B cell (primary cell): ENCODE measurements around the gene KCNJ5. TPM values are rescaled to one million over a fixed set of nuclear protein-coding genes. Genes with fewer than 3 reads are reported as not detected.

ENCODE experiments used
- ATAC-seq: fragments of 200-7000 bp; cut with Tn5 transposase; one replicate; pipeline ENCODE4 v1.10.0; 2021; ENCODE audit warnings: low read depth, mild to moderate bottlenecking, moderate number of reproducible peaks, moderate library complexity
- CTCF ChIA-PET: fragments of 350-600 bp; sonication (Branson Sonifier 250); formaldehyde crosslinking; loops from one replicate; lab custom pipeline; 2021; ENCODE audit warnings: antibody characterized with exemption, inconsistent platforms; lab: Charles Lee
- POLR2A ChIA-PET: fragments of 350-600 bp; sonication (Branson Sonifier 250); formaldehyde crosslinking; loops from one replicate; lab custom pipeline; 2021; ENCODE audit warnings: antibody characterized with exemption; lab: Charles Lee
- DNase-seq: peaks from one replicate; pipeline ENCODE4 v3.0.0; 2013
- H2AFZ ChIP-seq: 2 replicates; pipeline ENCODE4 v1.6.1; 2012; ENCODE audit warnings: mild to moderate bottlenecking, low read depth, low read length; ENCODE audit not compliant: insufficient read depth, poor library complexity, severe bottlenecking
- H3K27ac ChIP-seq, 2 donors: 1 replicate in 1 of 2; 2 replicates in 1 of 2; pipeline ENCODE4 v1.5.1; 2012 to 2013; ENCODE audit warnings: low read length in 2 of 2, mild to moderate bottlenecking in 2 of 2, moderate library complexity in 1 of 2
- H3K27me3 ChIP-seq, 4 experiments: fragments of 200-600 bp in 1 of 4; sonication (generic) in 1 of 4; replicated peaks in 1 of 4; 1 replicate in 2 of 4; 2 replicates in 2 of 4; pipeline versions ENCODE4 v1.6.1 to v1.7.0; 2013 to 2016; ENCODE audit warnings: low read length in 3 of 4, mild to moderate bottlenecking in 2 of 4, mixed read lengths in 1 of 4, moderate library complexity in 1 of 4; ENCODE audit not compliant: insufficient read depth in 4 of 4, control insufficient read depth in 3 of 4; ENCODE audit errors: control extremely low read depth in 1 of 4
- H3K36me3 ChIP-seq, 2 experiments: replicated peaks in 1 of 2; 1 replicate in 1 of 2; 2 replicates in 1 of 2; pipeline versions ENCODE4 v1.6.1 to v1.7.1; 2013; ENCODE audit warnings: low read length in 1 of 2; ENCODE audit not compliant: insufficient read depth in 2 of 2, control insufficient read depth in 1 of 2; ENCODE audit errors: control extremely low read depth in 1 of 2, extremely low read depth in 1 of 2
- H3K4me1 ChIP-seq, 2 donors: fragments of 200-600 bp in 1 of 2; sonication (generic) in 1 of 2; 1 replicate in 1 of 2; 2 replicates in 1 of 2; pipeline versions ENCODE4 v1.5.1 to v1.6.1; 2013 to 2017; ENCODE audit warnings: low read length in 2 of 2; ENCODE audit not compliant: control insufficient read depth in 2 of 2, insufficient read depth in 2 of 2
- H3K4me2 ChIP-seq: replicated peaks from 2 replicates; pipeline ENCODE3; 2012; ENCODE audit warnings: mild to moderate bottlenecking, low read depth, low read length; ENCODE audit not compliant: poor library complexity, severe bottlenecking
- H3K4me3 ChIP-seq, 5 experiments: fragments of 200-600 bp in 1 of 5; sonication (generic) in 1 of 5; 1 replicate in 3 of 5; 2 replicates in 2 of 5; pipeline versions ENCODE4 v1.5.1 to v1.7.0; 2011 to 2016; ENCODE audit warnings: low read length in 4 of 5, mild to moderate bottlenecking in 4 of 5, low read depth in 2 of 5, control low read depth in 1 of 5, moderate library complexity in 1 of 5; ENCODE audit not compliant: insufficient read depth in 1 of 5; ENCODE audit errors: control extremely low read depth in 1 of 5, extremely low read depth in 1 of 5
- H3K79me2 ChIP-seq: fragments of 200-600 bp; sonication (generic); one replicate; pipeline ENCODE4 v1.6.0; 2016; ENCODE audit warnings: low read length; ENCODE audit not compliant: control insufficient read depth, insufficient read depth
- H3K9ac ChIP-seq: fragments of 200-600 bp; sonication (generic); 2 replicates; pipeline ENCODE4 v1.6.1; 2017; ENCODE audit warnings: mild to moderate bottlenecking, low read length, moderate library complexity
- H3K9me3 ChIP-seq, 3 donors: one replicate each; pipeline versions ENCODE4 v1.6.1 to v1.7.1; 2013; ENCODE audit warnings: low read length in 2 of 3; ENCODE audit not compliant: control insufficient read depth in 2 of 3, insufficient read depth in 1 of 3; ENCODE audit errors: control extremely low read depth in 1 of 3
- H4K20me1 ChIP-seq: 2 replicates; pipeline ENCODE4 v1.6.0; 2012; ENCODE audit warnings: mild to moderate bottlenecking, low read length; ENCODE audit not compliant: insufficient read depth, control insufficient read depth, poor library complexity, severe bottlenecking
- H3K27ac Mint-ChIP-seq: one replicate; pipeline ENCODE4 v1.8.0; 2021; ENCODE audit warnings: mixed read lengths
- H3K27me3 Mint-ChIP-seq: one replicate; pipeline ENCODE4 v1.8.0; 2021; ENCODE audit warnings: mixed read lengths
- H3K4me1 Mint-ChIP-seq: one replicate; pipeline ENCODE4 v1.8.0; 2021; ENCODE audit warnings: mixed read lengths
- H3K4me3 Mint-ChIP-seq: one replicate; pipeline ENCODE4 v1.8.0; 2021; ENCODE audit warnings: mixed read lengths
- H3K9me3 Mint-ChIP-seq: one replicate; pipeline ENCODE4 v1.8.0; 2022; ENCODE audit warnings: mixed read lengths; ENCODE audit not compliant: insufficient read depth
- EZH2 ChIP-seq: IDR thresholded peaks from 2 replicates; pipeline ENCODE4 v1.6.1; 2012; ENCODE audit warnings: borderline replicate concordance, low read depth, mild to moderate bottlenecking, moderate library complexity, low read length; ENCODE audit not compliant: insufficient read depth, poor library complexity, severe bottlenecking
- WGBS: methylation state at CpG from one replicate; pipeline ENCODE4 v1.1.5; 2013; ENCODE audit warnings: missing lambda C conversion rate; ENCODE audit not compliant: insufficient coverage; 5-methylcytosine and 5-hydroxymethylcytosine counted together
- intact Hi-C: fragments of 100-400 bp; cut with micrococcal nuclease; formaldehyde crosslinking; loops from one replicate; pipeline ENCODE4 v1.10.0; 2022
- polyA plus RNA-seq: library from polyadenylated mRNA; depleted of rRNA; stranded (reverse); fragments of >200 nt; gene quantifications from 2 replicates; pipeline ENCODE4 v1.2.3, GENCODE V29; 2012
- total RNA-seq, 2 donors: library from RNA; stranded (reverse); fragments of 120-200 nt in 1 of 2; gene quantifications; 1 replicate in 1 of 2; 2 replicates in 1 of 2; pipeline versions ENCODE4 v1.2.3 to v1.2.4, GENCODE V29; 2013 to 2022
- TF ChIP-seq, protein P1 (sequence below): fragments of 200-600 bp; IDR thresholded peaks from one replicate; pipeline ENCODE4 v1.8.0; 2022; ENCODE audit warnings: antibody characterized with exemption, mild to moderate bottlenecking

Gene KCNJ5
- total and polyA plus RNA-seq, 2 donors (not counting 1 experiment from before 2014, with no cell fraction given), result 0.01 TPM; not detected in 1

DNA sequence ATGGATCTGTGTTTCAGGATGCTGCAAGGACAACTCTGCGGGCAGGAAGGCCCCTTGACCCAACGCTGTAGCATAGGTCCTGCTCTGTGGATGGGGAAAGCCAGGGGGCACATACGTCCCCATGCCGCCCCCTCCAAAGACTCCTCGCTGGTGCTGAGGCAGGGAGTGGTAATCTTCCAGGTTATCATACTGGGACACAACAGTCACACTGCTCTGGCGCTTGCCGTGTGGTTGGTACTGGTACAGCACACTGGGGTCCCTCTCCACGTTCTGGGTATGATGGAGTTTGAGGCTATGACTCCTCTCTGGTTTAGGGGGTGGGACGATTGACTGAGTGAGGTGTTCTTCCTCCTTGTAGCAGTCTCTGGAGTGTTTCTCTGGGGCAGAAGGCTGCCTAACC is 77.8 kb downstream of the KCNJ5 start:
- no peaks in the 10 kb centered on the region for H3K27me3 ChIP-seq
- H3K4me3 ChIP-seq, result no peak overlapping the region
- H3K27me3 Mint-ChIP-seq, result peaks cover 6% of the 10 kb centered on the region
- no peak overlapping the region for H3K9ac ChIP-seq
- DNase-seq (no peak), ATAC-seq (no peak)
- no peaks in the 10 kb centered on the region for H4K20me1 ChIP-seq
- peaks cover 6 to 7% of the 10 kb centered on the region in 2 donors for H3K4me1 ChIP-seq
- no peak overlapping the region for H3K27ac ChIP-seq
- intact Hi-C loops, result no loop called here
- peaks cover 5 to 10% of the 10 kb centered on the region in 2 experiments for H3K36me3 ChIP-seq
- H3K4me1 Mint-ChIP-seq, result peaks cover 12% of the 10 kb centered on the region
- no peaks in the 10 kb centered on the region for H3K79me2 ChIP-seq
- no peaks in the 10 kb centered on the region for H3K9me3 ChIP-seq
- no peak overlapping the region for H2AFZ ChIP-seq
- ChIA-PET POLR2A (no interaction called here), CTCF (no interaction called here)
- no peak overlapping the region for H3K4me3 Mint-ChIP-seq
- no peaks in the 10 kb centered on the region for H3K9me3 Mint-ChIP-seq
- WGBS, result 94% methylated on average over 9 of the region's 9 CpGs
- no peak overlapping the region for H3K4me2 ChIP-seq
- H3K27ac Mint-ChIP-seq, result no peak overlapping the region
- no peak for TF ChIP-seq EZH2
- TF ChIP-seq, protein P1, sequence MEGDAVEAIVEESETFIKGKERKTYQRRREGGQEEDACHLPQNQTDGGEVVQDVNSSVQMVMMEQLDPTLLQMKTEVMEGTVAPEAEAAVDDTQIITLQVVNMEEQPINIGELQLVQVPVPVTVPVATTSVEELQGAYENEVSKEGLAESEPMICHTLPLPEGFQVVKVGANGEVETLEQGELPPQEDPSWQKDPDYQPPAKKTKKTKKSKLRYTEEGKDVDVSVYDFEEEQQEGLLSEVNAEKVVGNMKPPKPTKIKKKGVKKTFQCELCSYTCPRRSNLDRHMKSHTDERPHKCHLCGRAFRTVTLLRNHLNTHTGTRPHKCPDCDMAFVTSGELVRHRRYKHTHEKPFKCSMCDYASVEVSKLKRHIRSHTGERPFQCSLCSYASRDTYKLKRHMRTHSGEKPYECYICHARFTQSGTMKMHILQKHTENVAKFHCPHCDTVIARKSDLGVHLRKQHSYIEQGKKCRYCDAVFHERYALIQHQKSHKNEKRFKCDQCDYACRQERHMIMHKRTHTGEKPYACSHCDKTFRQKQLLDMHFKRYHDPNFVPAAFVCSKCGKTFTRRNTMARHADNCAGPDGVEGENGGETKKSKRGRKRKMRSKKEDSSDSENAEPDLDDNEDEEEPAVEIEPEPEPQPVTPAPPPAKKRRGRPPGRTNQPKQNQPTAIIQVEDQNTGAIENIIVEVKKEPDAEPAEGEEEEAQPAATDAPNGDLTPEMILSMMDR, result no peak

Other genes starting within 250 kb of the KCNJ5 start
- gene FLI1, start 197.3 kb upstream of the KCNJ5 start, total RNA-seq, result 115 and 122 TPM in 2 replicates
- gene FLI1, start 197.3 kb upstream of the KCNJ5 start, polyA plus RNA-seq, result 92.2 and 146 TPM in 2 replicates
- not detected in 2 replicates for gene KCNJ1, start 24.1 kb upstream of the KCNJ5 start, total RNA-seq
- gene KCNJ1, start 24.1 kb upstream of the KCNJ5 start, polyA plus RNA-seq, result not detected in 2 replicates
- 0.12 TPM in 1 of 2 replicates, not detected in the other for gene TP53AIP1, start 51.5 kb downstream of the KCNJ5 start, total RNA-seq
- 0.04 and 0.17 TPM in 2 replicates for gene TP53AIP1, start 51.5 kb downstream of the KCNJ5 start, polyA plus RNA-seq